Coronary artery (tissue), 2 donors: Measurements from ENCODE around the gene CBLC.
A peak's percentile ranks its signal among the peaks of the same experiment; 100 is the strongest.
"Not testable (repeated sequence)": the region's sequence is repeated elsewhere in the genome, so short reads cannot be mapped to it uniquely, and the experiment has no call there.

Experiments used
- DNase-seq: peaks from one replicate; pipeline ENCODE4 v3.0.0-alpha.2; 2017; ENCODE audit warnings: low spot score
- H3K27ac ChIP-seq, 2 donors: fragments of 200-600 bp; sonication (generic); one replicate each; pipeline ENCODE4 v1.5.1; 2016 to 2019
- H3K4me3 ChIP-seq: fragments of 200-600 bp; sonication (generic); 2 replicates; pipeline ENCODE4 v1.5.1; 2016; ENCODE audit warnings: mild to moderate bottlenecking, moderate library complexity
- CTCF ChIP-seq: fragments of 200-600 bp; sonication (generic); IDR thresholded peaks from one replicate; pipeline ENCODE4 v1.5.1; 2019; ENCODE audit warnings: antibody characterized with exemption

Gene CBLC

GRCh38 chr19:44822177-44822576, 44.5 kb downstream of the CBLC start:
- TF ChIP-seq CTCF: no peak
- no peak for DNase-seq
- Histone ChIP-seq H3K27ac (peak overlapping the region; percentile 84 to 93), H3K4me3 (peak overlapping the region; percentile 29)

GRCh38 chr19:44822670-44823372, 45.1 kb downstream of the CBLC start:
- no peak for DNase-seq
- peak overlapping the region; percentile 84 to 93 for H3K27ac ChIP-seq
- no peak for TF ChIP-seq CTCF
- no peak overlapping the region for H3K4me3 ChIP-seq

GRCh38 chr19:44823373-44823698, 45.6 kb downstream of the CBLC start:
- no peak for DNase-seq
- no peak overlapping the region for H3K4me3 ChIP-seq
- peak overlapping the region in 1 of 2 donors; percentile 84 for H3K27ac ChIP-seq
- TF ChIP-seq CTCF: no peak

- no peak for TF ChIP-seq CTCF
- H3K4me3 ChIP-seq: no peak overlapping the region
- no peak overlapping the region for H3K27ac ChIP-seq
- DNase-seq: no peak
Measured at GRCh38 chr19:44824761-44825160, 47.1 kb downstream of the CBLC start.

GRCh38 chr19:44832875-44833274, 55.2 kb downstream of the CBLC start:
- H3K27ac ChIP-seq, DNase-seq: not testable (repeated sequence)

GRCh38 chr19:44834399-44834798, 56.7 kb downstream of the CBLC start:
- not testable (repeated sequence) for H3K27ac ChIP-seq, DNase-seq

More at GRCh38 chr19:44832875-44833274, 55.2 kb downstream of the CBLC start:
- not testable (repeated sequence) for H3K4me3 ChIP-seq

GRCh38 chr19:44839276-44839675, 61.6 kb downstream of the CBLC start:
- Histone ChIP-seq H3K27ac (no peak overlapping the region), H3K4me3 (no peak overlapping the region)
- TF ChIP-seq CTCF: no peak
- DNase-seq: no peak

More at GRCh38 chr19:44834399-44834798, 56.7 kb downstream of the CBLC start:
- not testable (repeated sequence) for H3K4me3 ChIP-seq

GRCh38 chr19:44840811-44841210, 63.1 kb downstream of the CBLC start:
- no peak for DNase-seq
- H3K27ac ChIP-seq: no peak overlapping the region
- no peak overlapping the region for H3K4me3 ChIP-seq
- no peak for TF ChIP-seq CTCF
